HK-2 (cell line): ENCODE measurements around the gene AUTS2.
"Not testable (repeated sequence)": the region's sequence is repeated elsewhere in the genome, so short reads cannot be mapped to it uniquely, and the experiment has no call there.

Source experiments
- DNase-seq: peaks from one replicate; pipeline ENCODE4 v3.0.0-alpha.2; 2018; ENCODE audit not compliant: unreplicated experiment

AUTS2 gene

DNA sequence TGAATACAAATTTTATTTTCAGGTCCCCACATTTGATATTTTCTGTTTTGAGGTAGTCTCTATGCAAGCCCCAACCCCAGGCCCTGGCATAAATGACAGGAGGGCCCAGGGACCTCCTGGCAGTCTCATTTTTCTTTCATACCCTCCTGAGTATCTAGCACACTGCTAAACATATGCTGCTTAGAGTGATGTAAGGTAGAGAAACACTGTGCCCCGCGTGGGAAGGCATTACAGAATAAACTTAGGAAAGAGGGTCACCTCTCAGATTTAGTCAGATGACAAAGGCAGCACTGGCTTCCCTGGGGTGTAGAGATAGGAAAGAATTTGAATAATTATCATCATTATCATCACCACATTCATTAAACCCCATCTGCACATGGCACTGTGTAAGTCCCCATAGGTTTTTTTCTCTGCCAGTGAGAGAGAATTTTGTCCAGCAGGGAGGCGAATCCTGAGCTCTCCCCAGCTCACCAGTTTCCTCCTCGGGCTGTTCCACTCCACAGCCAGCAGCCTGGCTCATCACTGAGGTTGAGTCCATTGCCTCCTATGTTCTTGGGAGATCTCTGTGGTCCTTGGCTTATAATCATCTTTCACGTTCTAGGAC is 1026.3 kb downstream of the AUTS2 start:
- DNase-seq = no peak

DNA sequence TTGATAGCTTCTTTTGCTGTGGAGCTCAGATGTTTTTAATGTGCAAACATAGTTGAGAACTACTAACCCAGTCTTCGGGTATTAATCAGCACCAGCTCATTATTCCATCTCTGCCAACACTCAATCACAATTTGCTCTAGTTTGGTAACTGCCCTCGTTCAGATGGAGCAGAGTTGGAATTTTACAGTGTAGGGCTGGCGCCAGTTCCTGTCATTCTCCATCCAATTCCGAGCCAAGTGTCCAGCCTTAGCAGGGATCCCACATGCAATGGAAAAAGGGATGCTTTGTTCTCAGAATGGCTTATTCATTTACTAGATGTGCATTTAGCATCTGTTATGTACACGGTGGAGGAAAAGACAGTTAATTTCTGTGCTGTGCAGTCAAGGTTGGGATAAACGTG is 1029.2 kb downstream of the AUTS2 start:
- DNase-seq = no peak

DNA sequence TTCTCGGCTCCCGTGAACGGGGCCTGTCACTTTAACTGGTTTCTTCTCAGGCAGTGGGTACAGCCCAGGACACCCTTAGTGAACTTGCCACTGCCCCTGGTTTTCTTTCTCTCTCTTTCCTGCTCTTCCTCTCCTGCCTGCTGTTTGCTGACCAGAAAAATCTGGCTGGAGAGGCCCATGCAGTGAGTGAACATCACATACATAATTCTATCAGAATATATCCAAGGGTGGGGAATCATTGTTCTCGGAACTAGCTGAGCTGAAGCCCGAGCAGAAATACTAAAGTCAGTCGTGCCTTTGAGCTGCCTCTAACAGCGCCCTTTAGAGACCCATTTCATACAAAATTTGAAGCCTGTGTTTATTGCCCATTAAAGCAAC is 1032.2 kb downstream of the AUTS2 start:
- DNase-seq = no peak

DNA sequence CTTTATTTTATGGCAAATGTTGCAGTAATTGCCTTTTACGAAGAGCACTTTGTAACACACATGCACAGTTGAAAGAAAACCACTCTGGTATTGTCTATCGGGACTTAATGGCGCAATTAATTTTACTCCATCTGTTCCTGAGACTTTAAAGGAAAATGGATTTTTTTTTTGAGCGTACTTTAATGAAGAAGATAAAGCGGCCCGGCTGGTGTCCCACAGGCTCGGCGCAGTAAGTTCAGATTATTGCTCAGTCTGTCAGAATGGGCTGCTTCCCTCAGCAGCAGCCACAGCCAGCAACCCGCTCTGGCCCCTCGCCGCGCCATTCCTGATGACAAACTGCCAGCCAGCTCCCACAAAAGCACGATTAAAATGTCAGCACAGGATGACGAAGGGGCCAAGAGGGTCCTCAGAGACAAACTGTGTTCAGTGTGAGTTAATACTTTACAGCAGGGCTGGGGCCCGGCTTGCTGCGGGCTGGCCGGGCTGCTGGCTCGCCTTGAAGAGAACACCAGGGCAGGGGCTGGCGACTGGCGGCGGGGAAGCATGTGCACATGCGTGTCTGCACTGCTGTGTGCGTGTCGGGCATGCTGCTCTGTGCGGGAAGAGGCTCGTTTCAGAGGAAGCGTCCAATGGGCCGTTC is 1032.7 kb downstream of the AUTS2 start:
- DNase-seq = no peak

DNA sequence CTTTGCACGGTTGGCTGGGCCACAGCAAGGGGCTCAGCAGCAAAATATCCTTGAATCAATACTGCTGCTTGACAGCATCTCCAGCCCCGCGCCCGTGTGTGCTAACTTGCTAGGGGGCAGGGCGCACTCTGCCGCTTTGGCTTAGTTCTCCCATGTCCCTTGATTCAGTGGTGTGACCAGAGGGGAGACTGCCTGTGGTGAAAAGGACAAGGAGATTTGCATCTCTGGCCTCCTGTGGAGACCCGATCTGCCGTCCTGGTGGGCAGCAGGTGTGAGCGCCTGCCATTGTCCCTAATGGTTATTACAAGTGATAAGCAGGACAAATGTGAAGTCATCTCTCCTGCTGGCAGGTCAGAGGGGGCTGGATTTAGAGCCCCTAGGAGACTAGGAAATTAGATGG is 1033.4 kb downstream of the AUTS2 start:
- DNase-seq = no peak

DNA sequence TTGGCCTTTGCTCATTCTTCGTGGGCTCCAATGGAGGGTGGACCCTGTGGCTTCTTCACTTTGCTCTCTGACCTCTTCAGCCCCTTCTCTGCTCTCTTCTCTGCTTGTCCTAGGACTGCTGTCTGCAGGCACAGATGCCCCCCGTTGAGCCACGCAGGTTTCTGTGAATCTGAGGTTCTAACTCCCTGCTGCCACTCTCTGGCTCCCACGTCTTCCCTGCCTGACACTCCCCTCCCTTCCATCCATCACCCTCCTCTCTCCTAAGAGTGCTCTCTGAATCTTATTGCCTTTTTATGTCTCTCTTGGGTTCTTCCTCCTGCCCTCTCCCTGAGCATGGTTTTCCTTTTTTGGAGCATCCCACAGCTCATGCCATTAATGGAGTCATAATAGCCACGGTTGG is 1034.1 kb downstream of the AUTS2 start:
- DNase-seq = no peak

DNA sequence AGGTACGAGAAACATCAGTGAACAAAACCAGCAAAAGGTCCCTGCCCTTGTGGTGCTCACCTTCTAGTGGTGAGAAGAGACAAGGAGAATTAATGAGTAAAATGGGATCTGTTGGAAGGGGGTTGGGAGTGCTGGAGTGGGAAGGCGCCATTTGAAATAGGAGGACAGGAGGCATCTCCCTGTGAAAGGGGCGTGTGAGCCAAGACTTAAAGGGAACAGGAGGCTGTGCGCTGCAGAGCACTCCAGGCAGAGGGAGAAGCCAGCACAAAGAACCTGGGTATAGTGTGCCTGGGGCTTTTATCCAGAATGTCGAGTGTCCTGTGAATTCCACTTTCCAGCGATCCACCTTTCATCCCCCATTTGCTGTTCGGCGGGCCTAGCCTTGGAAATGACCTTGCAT is 1035.8 kb downstream of the AUTS2 start:
- no peak for DNase-seq

DNA sequence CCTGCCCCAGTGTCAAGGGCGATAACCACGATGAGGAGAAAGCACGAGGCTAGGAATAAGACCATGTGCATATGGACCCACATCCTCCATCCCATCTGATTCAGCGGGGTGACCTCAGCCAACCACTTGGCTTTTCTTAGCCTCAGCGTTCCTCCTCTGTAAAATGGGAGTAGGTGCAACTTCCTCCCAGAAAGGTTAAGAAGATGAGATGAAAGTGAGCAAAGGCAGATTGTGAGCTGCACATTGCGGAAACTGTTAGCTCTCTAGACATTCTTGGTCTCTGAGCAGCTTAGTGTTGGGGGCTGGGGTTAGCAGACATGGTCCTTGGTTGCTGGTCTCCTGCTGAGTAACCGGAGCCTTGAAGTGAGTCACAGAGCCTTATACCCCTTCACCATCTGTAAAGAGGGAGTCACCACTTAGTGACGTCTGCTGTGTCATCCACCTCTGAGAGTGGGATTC is 1036.4 kb downstream of the AUTS2 start:
- DNase-seq = no peak

DNA sequence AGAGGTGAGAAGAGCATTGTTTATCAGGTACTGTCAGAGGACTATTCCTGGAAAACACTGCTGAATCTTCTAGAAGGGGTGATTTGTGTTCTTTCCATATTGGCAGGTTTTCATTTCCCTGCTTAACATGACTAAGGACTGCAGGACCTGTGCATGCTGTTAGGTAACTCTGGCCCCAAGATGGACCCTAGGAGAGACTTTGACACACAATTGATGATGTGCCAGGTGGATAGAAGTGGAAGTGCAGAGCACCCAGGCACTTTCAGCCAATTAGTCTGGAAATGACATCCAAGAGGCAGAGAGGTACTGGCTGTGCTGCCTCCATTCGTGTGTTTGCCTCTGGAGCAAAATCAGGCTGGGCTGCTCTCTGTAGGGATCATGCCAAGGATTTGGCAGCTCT is 1037.4 kb downstream of the AUTS2 start:
- DNase-seq = no peak

DNA sequence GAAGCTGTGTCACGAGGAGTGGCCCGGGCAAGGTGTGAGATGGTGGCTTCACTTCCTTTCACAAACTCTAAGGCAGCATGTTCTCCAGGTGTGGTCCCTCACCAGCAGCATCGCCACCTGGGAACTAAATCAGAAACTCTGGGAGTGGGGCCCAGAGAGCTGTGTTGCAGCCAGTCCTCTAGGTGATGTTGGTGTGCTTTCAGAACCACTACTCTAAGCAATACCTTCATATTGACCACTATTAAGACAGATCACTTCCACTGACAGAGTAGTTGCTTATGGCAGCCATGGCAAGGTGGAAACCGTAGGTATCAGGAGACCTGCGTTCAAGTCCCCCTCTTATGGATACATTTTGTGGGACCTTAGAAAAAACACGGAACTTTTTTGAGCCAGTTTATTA is 1037.9 kb downstream of the AUTS2 start:
- DNase-seq = no peak

DNA sequence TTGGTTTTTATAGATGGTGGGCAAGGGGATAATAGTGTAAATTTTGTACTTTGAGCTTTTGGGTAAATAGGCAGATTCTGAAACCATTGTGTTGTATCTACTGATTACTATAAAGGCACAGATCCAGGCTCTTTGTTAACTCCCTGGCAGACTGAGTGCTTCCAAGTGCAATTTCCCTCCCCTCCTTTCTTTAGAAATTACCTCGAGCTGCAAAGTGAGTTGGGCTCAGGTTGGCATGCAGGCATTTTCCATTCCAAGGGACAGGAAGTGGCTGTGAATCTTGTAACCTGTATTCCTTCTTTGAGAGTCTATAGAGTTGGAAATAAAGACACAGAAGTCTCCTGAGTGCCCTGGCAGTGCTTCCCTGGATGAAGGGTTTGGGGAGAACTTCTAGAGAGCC is 1039.5 kb downstream of the AUTS2 start:
- DNase-seq = no peak

DNA sequence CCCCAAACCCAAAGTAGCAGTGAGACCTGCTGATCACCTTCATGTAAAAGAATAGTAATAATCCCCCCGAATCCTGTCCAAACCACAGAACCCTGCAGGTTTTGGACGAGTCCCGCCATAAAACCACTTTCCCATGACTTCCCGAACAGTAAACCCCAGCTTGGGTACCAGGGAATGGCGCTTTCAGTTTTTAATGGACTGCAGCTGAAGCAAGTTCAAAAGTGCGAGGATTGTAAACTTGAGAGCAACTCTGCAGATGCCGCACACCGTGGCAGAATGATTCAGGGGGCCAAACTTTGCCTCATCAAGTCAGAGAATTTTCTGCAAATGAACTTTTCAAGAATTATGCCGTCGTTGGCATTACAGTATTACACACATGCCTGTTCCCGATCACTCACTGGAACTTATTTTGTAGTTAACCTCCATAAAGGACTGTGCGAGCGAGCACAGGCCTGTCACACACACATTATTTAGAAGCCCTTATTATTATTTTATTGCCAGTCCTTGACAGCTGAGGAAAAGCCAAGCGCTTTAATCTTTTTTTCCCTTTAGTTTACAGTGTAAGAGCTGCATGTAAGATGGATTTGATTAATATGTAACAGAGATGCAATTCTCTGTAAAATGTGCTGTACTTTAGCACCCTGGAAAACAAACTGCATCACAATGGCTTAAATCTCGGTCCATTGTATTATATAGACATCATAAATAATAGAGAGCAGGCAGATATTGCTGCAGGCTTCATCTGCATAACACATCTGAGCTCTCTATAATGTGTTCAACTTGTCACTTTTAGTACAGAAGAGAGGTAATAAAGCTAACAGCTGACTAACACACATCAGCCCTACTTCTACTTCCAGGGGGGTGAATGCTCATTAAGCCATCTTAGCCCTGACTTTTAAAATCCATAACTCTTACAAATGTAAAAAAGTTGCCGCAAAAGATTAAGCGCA is 1040.2 kb downstream of the AUTS2 start:
- DNase-seq = no peak

DNA sequence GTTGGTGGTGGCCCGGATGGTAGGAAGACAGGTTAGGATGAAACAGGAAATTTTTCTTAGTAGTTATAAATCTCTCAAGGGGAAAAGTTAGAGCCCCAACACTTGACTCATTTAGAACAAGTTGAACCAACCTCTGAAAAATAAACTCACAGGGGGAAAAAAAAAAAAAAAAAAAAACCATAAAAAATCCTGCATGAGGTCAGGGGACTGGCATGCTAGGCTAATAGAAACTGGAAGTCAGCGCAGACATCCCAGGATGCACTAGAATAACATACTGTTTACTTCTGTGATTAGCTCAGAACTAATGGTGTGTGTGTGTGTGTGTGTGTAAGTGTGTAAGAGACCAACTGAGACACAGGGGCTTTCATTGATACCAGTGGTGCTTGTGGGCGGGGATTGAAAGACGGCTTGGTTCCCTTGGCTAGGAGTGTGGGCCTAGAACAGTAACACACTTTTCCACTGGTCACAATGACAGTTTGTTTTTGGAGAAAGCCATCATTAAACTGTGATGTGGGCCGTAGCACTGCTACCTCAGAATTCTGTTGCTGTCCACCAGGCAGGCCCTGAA is 1042.1 kb downstream of the AUTS2 start:
- no peak for DNase-seq

DNA sequence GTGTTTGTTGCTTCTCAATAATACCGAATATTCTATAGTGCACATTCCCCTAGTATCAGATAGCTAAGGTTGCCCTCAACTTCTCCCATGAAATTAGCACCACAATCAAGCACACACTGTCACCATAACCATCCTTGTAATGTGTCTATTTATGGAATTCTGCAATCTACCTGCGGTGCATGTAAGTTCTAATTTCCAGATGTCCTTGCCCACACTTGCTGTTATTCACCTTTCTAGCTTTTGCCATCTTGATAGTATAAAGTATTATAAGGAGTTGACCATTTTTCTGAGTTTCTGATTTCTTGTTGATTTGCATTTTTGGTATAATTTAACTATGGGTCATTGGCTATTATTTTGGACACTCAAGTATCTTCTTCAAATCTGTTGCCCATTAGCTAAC is 1043.6 kb downstream of the AUTS2 start:
- no peak for DNase-seq

DNA sequence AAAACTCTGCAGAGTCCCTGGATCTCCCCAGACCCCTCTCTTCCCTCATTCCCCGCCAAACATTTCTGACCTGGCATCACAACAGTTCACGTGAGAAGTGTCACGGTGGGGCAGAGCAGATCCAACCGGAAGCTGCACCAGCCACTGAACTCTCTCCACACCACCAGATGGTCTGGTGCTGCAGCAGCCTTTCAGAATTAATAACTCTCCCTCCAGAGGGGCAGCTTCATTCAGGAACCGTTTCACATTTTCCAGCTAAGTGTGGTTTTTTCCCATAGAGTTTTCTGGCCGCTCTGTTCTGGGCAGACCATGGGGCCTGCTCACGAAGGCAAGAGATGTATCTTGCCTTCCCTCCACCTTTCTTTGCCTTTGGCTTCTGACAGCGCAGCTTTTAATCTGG is 1047.0 kb downstream of the AUTS2 start:
- no peak for DNase-seq

DNA sequence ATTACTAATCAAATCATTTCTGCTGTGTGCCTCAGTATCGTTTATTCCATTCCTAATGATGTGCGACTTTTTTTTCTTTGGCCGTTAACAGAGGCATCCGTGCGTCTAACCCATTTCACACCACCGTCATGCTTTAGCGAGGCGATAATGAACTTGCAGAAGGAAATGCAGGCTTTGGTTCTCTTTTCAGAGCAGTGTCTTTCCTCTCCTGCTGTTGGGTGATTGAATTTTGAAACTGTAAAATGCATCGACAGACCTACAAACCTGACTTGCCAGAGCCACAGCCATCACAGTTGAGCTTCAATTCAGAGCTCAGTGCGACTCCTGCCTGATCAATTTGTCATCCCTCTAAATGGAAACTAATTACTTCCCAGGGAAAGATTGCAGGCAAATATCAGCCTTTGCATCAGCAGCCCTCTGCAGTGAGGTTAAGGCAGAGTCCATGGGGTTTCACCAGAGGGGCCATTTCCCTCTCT is 1047.6 kb downstream of the AUTS2 start:
- no peak for DNase-seq

DNA sequence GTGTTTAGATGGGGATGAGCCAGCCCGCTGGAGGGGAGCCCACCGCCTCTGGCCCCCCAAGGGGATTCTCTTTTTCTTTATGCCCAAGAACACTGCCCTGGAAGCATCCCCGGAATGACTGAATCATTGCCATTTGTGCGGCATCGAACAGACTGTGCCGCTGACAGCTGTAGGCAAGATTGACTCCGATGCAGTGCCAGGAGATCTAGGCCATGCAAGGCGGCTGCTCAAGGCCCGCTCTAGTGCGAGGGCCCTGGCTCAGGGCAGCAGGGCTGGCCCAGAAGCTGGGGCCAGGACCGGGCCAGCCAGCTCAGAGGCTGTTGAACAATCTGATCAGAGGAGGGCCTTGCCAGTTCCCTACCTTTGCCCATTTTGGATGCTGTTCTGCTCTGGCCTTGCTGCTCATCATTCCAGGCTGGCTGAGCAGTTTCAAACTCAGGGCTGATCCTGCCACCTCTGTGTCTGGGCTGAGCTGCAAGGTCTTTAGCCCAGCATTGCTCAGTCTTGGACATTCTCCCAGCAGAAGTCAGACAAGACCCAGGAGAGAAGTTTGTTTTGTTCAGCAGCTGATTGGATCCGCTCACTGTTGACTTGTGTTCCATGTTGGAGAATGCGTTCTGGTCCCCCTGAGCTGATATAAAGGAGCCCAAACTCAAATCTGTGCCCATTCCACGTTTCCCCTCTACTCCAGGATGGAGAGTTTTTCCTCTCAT is 1048.4 kb downstream of the AUTS2 start:
- no peak for DNase-seq

DNA sequence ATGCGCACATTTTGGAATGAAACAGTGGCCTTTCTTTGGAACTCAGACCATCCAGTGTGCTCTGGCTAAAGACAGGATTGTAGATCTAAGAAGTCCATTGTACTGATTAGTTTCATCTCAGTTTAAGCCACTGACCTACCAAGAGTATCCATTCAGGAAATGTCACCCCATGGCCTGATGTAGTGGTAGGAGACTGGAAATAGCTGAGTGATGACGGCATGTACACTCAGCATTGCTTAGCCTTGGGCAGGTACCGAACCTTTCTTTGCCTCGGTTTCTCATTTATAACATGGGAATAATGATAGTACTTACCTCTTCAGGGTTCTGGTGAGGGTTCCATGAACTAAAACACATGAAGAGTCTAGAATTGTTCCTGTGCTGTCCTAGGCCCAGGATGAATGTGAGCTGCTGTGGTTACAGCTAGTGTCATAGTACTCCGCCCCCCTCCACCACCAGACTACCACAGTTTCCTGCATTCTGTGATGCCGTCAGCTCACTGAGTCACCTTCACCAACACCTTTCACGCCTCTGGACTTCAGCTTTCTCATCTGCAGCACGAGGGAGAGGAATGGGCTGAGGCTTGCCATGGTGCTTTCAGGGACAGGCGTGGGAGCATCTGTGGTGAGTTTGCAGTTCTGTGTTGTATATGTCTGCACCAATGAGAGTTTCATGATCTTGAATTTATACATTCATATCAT is 1049.7 kb downstream of the AUTS2 start:
- no peak for DNase-seq

DNA sequence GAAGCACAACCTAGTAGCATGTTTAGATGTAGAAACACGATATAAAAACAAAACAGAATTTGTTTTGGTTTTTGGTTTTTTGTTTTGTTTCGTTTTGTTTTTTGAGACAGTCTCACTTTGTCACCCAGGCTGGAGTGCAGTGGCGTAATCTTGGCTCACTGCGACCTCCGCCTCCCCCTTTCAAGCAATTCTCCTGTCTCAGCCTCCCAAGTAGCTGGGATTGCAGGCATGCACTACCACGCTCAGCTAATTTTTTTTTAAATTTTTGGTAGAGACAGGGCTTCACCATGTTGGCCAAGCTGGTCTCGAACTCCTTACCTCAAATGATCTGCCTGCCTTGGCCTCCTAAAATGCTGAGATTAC is 1050.2 kb downstream of the AUTS2 start:
- not testable (repeated sequence) for DNase-seq

DNA sequence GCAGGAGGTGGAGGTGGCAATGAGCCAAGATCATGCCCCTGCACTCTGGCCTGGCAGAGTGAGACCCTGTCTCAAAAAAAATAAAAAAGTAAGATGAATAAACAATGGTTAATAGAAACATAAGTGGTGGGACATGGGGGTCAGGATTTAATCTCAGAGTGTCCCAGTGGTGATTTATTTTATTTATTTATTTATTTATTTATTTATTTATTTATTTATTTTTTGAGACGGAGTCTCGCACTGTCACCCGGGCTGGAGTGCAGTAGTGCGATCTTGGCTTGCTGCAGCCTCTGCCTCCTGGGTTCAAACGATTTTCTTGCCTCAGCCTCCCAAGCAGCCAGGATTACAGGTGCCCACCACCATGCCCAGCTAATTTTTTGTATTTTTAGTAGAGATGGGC is 1051.0 kb downstream of the AUTS2 start:
- no peak for DNase-seq

DNA sequence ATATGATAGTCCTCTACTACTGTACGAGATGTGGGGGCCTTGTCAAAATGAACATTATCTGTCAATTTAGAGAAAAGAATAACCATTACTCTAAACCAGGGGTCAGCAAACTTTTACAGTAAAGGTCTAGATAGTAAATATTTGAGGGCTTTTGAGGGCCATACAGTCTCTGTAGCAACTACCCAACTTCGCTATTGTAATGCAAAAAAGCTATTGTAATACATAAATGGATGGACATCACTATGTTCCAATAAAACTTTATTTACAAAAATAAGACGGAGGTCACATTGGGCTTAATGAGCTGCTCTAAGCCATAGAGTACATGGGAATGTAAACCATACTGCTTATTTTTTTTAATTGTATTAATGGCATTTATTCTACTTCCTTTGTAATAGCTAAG is 1055.9 kb downstream of the AUTS2 start:
- no peak for DNase-seq
